GM04503 (cell line): ENCODE measurements around the gene MBOAT1.

Source experiments
- DNase-seq: peaks from one replicate; pipeline ENCODE4 v3.0.0-alpha.2; 2012; ENCODE audit warnings: low read depth

The MBOAT1 gene

GRCh38 chr6:20233007-20233730 is 20.9 kb upstream of the MBOAT1 start:
- no peak for DNase-seq

GRCh38 chr6:20232188-20232587 is 19.9 kb upstream of the MBOAT1 start:
- DNase-seq, result no peak

- DNase-seq, result no peak
Measured at GRCh38 chr6:20230401-20231119, 18.3 kb upstream of the MBOAT1 start.

GRCh38 chr6:20229881-20230280 is 17.6 kb upstream of the MBOAT1 start:
- no peak for DNase-seq

GRCh38 chr6:20227350-20227749 is 15.1 kb upstream of the MBOAT1 start:
- no peak for DNase-seq

- no peak for DNase-seq
Measured at GRCh38 chr6:20223141-20223540, 10.9 kb upstream of the MBOAT1 start.

GRCh38 chr6:20221421-20221820 is 9.2 kb upstream of the MBOAT1 start:
- DNase-seq, result no peak

- DNase-seq, result no peak
Measured at GRCh38 chr6:20220359-20220758, 8.1 kb upstream of the MBOAT1 start.

- no peak for DNase-seq
Measured at GRCh38 chr6:20217891-20218290, 5.6 kb upstream of the MBOAT1 start.

GRCh38 chr6:20217324-20217855 is 5.1 kb upstream of the MBOAT1 start:
- no peak for DNase-seq

GRCh38 chr6:20215310-20215709 is 3.0 kb upstream of the MBOAT1 start:
- DNase-seq, result no peak

- DNase-seq, result no peak
Measured at GRCh38 chr6:20213271-20213798, 1.1 kb upstream of the MBOAT1 start.

- DNase-seq, result no peak
Measured at GRCh38 chr6:20211941-20212391, 303 bp downstream of the MBOAT1 start.

- DNase-seq, result peak; percentile 12
Measured at GRCh38 chr6:20211037-20211940, 980 bp downstream of the MBOAT1 start.

GRCh38 chr6:20210158-20210557 is 2.1 kb downstream of the MBOAT1 start:
- DNase-seq, result no peak

- no peak for DNase-seq
Measured at GRCh38 chr6:20208687-20209378, 3.4 kb downstream of the MBOAT1 start.

GRCh38 chr6:20207088-20207418 is 5.2 kb downstream of the MBOAT1 start:
- no peak for DNase-seq

GRCh38 chr6:20205722-20206161 is 6.5 kb downstream of the MBOAT1 start:
- no peak for DNase-seq

GRCh38 chr6:20204512-20204894 is 7.8 kb downstream of the MBOAT1 start:
- no peak for DNase-seq

- DNase-seq, result no peak
Measured at GRCh38 chr6:20203561-20204511, 8.4 kb downstream of the MBOAT1 start.
